GM23338 (cell line): ENCODE measurements around the gene USP48. TPM values are rescaled to one million over a fixed set of nuclear protein-coding genes. Genes with fewer than 3 reads are reported as not detected.

ENCODE experiments used
- ATAC-seq: fragments of 200-7000 bp; cut with Tn5 transposase; 3 replicates; pipeline ENCODE4 v1.9.1; 2020
- DNase-seq: peaks from one replicate; pipeline ENCODE4 v3.0.0-alpha.2; 2015; ENCODE audit warnings: low spot score
- H2AFZ ChIP-seq: fragments of 200-600 bp; sonication (generic); 2 replicates; pipeline ENCODE4 v1.8.0; 2016; ENCODE audit warnings: antibody characterized with exemption, mild to moderate bottlenecking, moderate library complexity
- H3F3A ChIP-seq: fragments of 200-600 bp; sonication (generic); replicated peaks from 2 replicates; pipeline ENCODE4 v1.8.0; 2017; ENCODE audit warnings: antibody characterized with exemption, mixed run types, low read depth
- H3K27ac ChIP-seq: fragments of 200-600 bp; sonication (generic); 2 replicates; pipeline ENCODE4 v1.6.1; 2016; ENCODE audit warnings: low read depth
- H3K27me3 ChIP-seq: fragments of 200-600 bp; sonication (generic); 2 replicates; pipeline ENCODE4 v1.8.0; 2016; ENCODE audit warnings: mild to moderate bottlenecking, mixed run types, moderate library complexity; ENCODE audit not compliant: insufficient read depth
- H3K36me3 ChIP-seq: fragments of 200-600 bp; sonication (generic); 2 replicates; pipeline ENCODE4 v1.8.0; 2016; ENCODE audit warnings: mild to moderate bottlenecking; ENCODE audit not compliant: insufficient read depth
- H3K4me1 ChIP-seq: fragments of 200-600 bp; sonication (generic); 2 replicates; pipeline ENCODE4 v1.8.0; 2016; ENCODE audit warnings: mild to moderate bottlenecking, moderate library complexity; ENCODE audit not compliant: insufficient read depth
- H3K4me2 ChIP-seq: fragments of 200-600 bp; sonication (generic); 2 replicates; pipeline ENCODE4 v1.7.1; 2017; ENCODE audit warnings: mixed run types
- H3K4me3 ChIP-seq: fragments of 200-600 bp; sonication (generic); 2 replicates; pipeline ENCODE4 v1.6.1; 2016; ENCODE audit warnings: mixed run types
- H3K79me2 ChIP-seq: fragments of 200-600 bp; sonication (generic); replicated peaks from 2 replicates; pipeline ENCODE4 v1.8.0; 2017; ENCODE audit warnings: mild to moderate bottlenecking; ENCODE audit not compliant: insufficient read depth
- H3K9me2 ChIP-seq: fragments of 200-600 bp; sonication (generic); 2 replicates; pipeline ENCODE4 v1.8.0; 2017; ENCODE audit not compliant: insufficient read depth
- H4K20me1 ChIP-seq: fragments of 200-600 bp; sonication (generic); replicated peaks from 2 replicates; pipeline ENCODE4 v1.8.0; 2017; ENCODE audit warnings: mild to moderate bottlenecking; ENCODE audit not compliant: insufficient read depth
- H3K27ac Mint-ChIP-seq: 2 replicates; pipeline ENCODE4 v1.8.0; 2020; ENCODE audit warnings: inconsistent platforms, mild to moderate bottlenecking, moderate library complexity, mixed read lengths
- H3K27me3 Mint-ChIP-seq: 3 replicates; pipeline ENCODE4 v1.8.0; 2022; ENCODE audit warnings: low read depth, mild to moderate bottlenecking, moderate library complexity, mixed read lengths, inconsistent platforms; ENCODE audit not compliant: insufficient read depth, poor library complexity
- H3K36me3 Mint-ChIP-seq: 3 replicates; pipeline ENCODE4 v1.8.0; 2021; ENCODE audit warnings: low read depth, mild to moderate bottlenecking, inconsistent platforms, moderate library complexity, mixed read lengths
- H3K4me1 Mint-ChIP-seq: 3 replicates; pipeline ENCODE4 v1.8.0; 2020; ENCODE audit warnings: mild to moderate bottlenecking, inconsistent platforms, mixed read lengths
- H3K4me3 Mint-ChIP-seq: 3 replicates; pipeline ENCODE4 v1.8.0; 2021; ENCODE audit warnings: moderate library complexity, mild to moderate bottlenecking, inconsistent platforms, mixed read lengths
- H3K9me3 Mint-ChIP-seq: 3 replicates; pipeline ENCODE4 v1.8.0; 2020; ENCODE audit warnings: moderate library complexity, mild to moderate bottlenecking, inconsistent platforms, mixed read lengths
- CTCF ChIP-seq, 2 experiments: fragments of 200-600 bp in 1 of 2; sonication (generic) in 1 of 2; conservative IDR thresholded peaks; 2 replicates each; pipeline versions ENCODE4 v1.5.1 to v1.6.1; 2016 to 2017; ENCODE audit warnings: antibody characterized with exemption in 2 of 2, low read depth in 2 of 2, mild to moderate bottlenecking in 2 of 2, moderate library complexity in 1 of 2
- ETS1 ChIP-seq: IDR thresholded peaks from 2 replicates; pipeline ENCODE4 v1.6.1; 2016; ENCODE audit warnings: antibody characterized with exemption
- EZH2 ChIP-seq: fragments of 200-600 bp; sonication (generic); IDR thresholded peaks from one replicate; pipeline ENCODE4 v1.8.0; 2017; ENCODE audit warnings: antibody characterized with exemption, mild to moderate bottlenecking, low read depth; ENCODE audit not compliant: unreplicated experiment
- EZH2phosphoT487 ChIP-seq: fragments of 200-600 bp; sonication (generic); IDR thresholded peaks from one replicate; pipeline ENCODE4 v1.8.1; 2018; ENCODE audit warnings: antibody characterized with exemption; ENCODE audit not compliant: unreplicated experiment
- JUNB ChIP-seq: IDR thresholded peaks from one replicate; pipeline ENCODE4 v1.6.1; 2016; ENCODE audit warnings: antibody characterized with exemption; ENCODE audit not compliant: unreplicated experiment
- NANOG ChIP-seq: IDR thresholded peaks from 2 replicates; pipeline ENCODE4 v1.6.1; 2016; ENCODE audit warnings: antibody characterized with exemption, borderline replicate concordance
- REST ChIP-seq: IDR thresholded peaks from one replicate; pipeline ENCODE4 v1.6.1; 2018; ENCODE audit warnings: antibody characterized with exemption; ENCODE audit not compliant: unreplicated experiment
- STAT1 ChIP-seq: IDR thresholded peaks from one replicate; pipeline ENCODE4 v1.6.1; 2016; ENCODE audit warnings: antibody characterized with exemption; ENCODE audit not compliant: unreplicated experiment
- ZNF462 ChIP-seq: fragments of 250-450 bp; sonication (Bioruptor Pico); IDR thresholded peaks from 2 replicates; pipeline ENCODE4 v1.5.0; 2020; ENCODE audit warnings: mild to moderate bottlenecking, moderate library complexity
- polyA plus RNA-seq: library from polyadenylated mRNA; unstranded; fragments of >200 nt; fragmentation: Nextera tagmentation; extraction: Ambion mirVana; gene quantifications from 2 replicates; pipeline ENCODE4 v1.2.1, GENCODE V29; 2016
- total RNA-seq: library from RNA; depleted of rRNA; stranded (reverse); fragments of >200 nt; shearing (Covaris generic); gene quantifications from 2 replicates; pipeline ENCODE4 v1.2.3, GENCODE V29; 2014

USP48 gene
- total and polyA plus RNA-seq, 2 experiments from 2014 or later: 85.9 to 151 TPM

GRCh38 chr1:21649315-21649714 is 133.6 kb downstream of the USP48 start:
- no peak overlapping the region for H3K4me3 ChIP-seq
- no peaks in the 10 kb centered on the region for H3K36me3 ChIP-seq
- no peak overlapping the region for H3K27ac Mint-ChIP-seq
- DNase-seq (no peak), ATAC-seq (no peak)
- no peak overlapping the region for H3K27ac ChIP-seq
- H3K27me3 ChIP-seq: peaks cover 12% of the 10 kb centered on the region; the same call in 1 of the 2 replicates
- peaks cover 15% of the 10 kb centered on the region for H3K4me1 Mint-ChIP-seq
- H3K27me3 Mint-ChIP-seq: peaks cover 23% of the 10 kb centered on the region
- H3K36me3 Mint-ChIP-seq: no peaks in the 10 kb centered on the region
- H3F3A ChIP-seq: peaks cover 8% of the 10 kb centered on the region
- H3K4me3 Mint-ChIP-seq: no peak overlapping the region
- TF ChIP-seq JUNB: no peak
- H4K20me1 ChIP-seq: no peaks in the 10 kb centered on the region
- H3K79me2 ChIP-seq: no peaks in the 10 kb centered on the region
- no peak overlapping the region for H3K4me2 ChIP-seq
- no peaks in the 10 kb centered on the region for H3K9me2 ChIP-seq
- H3K4me1 ChIP-seq: no peaks in the 10 kb centered on the region; the same call in 1 of the 2 replicates
- H2AFZ ChIP-seq: no peak overlapping the region
- no peaks in the 10 kb centered on the region for H3K9me3 Mint-ChIP-seq

- Mint-ChIP-seq H3K27me3 (peaks cover 25% of the 10 kb centered on the region), H3K27ac (no peak overlapping the region), H3K9me3 (no peaks in the 10 kb centered on the region), H3K36me3 (no peaks in the 10 kb centered on the region), H3K4me1 (peaks cover 15% of the 10 kb centered on the region), H3K4me3 (no peak overlapping the region)
- Histone ChIP-seq H3K4me1 (no peaks in the 10 kb centered on the region; the same call in 1 of the 2 replicates), H3F3A (peaks cover 8% of the 10 kb centered on the region), H3K9me2 (no peaks in the 10 kb centered on the region), H3K4me3 (no peak overlapping the region), H3K36me3 (no peaks in the 10 kb centered on the region), H3K27me3 (peaks cover 12% of the 10 kb centered on the region; the same call in 1 of the 2 replicates), H3K4me2 (no peak overlapping the region), H4K20me1 (no peaks in the 10 kb centered on the region), H3K79me2 (no peaks in the 10 kb centered on the region), H2AFZ (no peak overlapping the region), H3K27ac (no peak overlapping the region)
- ATAC-seq: no peak
- no peak for DNase-seq
- no peak for TF ChIP-seq EZH2phosphoT487
- no peak for TF ChIP-seq NANOG
- TF ChIP-seq CTCF (conservative IDR thresholded peaks at IDR 0.05; ENCODE audit: low read depth in 2 of 2): no peak
- no peak for TF ChIP-seq ETS1
- TF ChIP-seq ZNF462 (CRISPR knock-in tag): no peak
- TF ChIP-seq JUNB: no peak
- TF ChIP-seq REST: no peak
- no peak for TF ChIP-seq STAT1
- no peak for TF ChIP-seq EZH2
Observed at GRCh38 chr1:21648791-21649190, 134.2 kb downstream of the USP48 start.
